K562 (cell line): ENCODE measurements around the gene MAP2K6.

Experiments used
- CBX5 ChIP-seq: IDR thresholded peaks from 2 replicates; pipeline ENCODE4 v1.6.1; 2014; ENCODE audit warnings: low read depth, borderline replicate concordance
- EGR1 ChIP-seq: fragments of 450-650 bp; conservative IDR thresholded peaks from 2 replicates; pipeline ENCODE4 v1.6.1; 2017; ENCODE audit warnings: mild to moderate bottlenecking
- POLR2A ChIP-seq: fragments of 450-650 bp; conservative IDR thresholded peaks from 2 replicates; pipeline ENCODE4 v1.6.1; 2016
- RB1 ChIP-seq: fragments of 450-650 bp; IDR thresholded peaks from 2 replicates; pipeline ENCODE4 v1.6.1; 2017; ENCODE audit warnings: low read depth, mild to moderate bottlenecking
- SAFB ChIP-seq: fragments of 200-400 bp; formaldehyde crosslinking; IDR thresholded peaks from 2 replicates; pipeline ENCODE4 v1.6.1; 2017; ENCODE audit warnings: low read depth, low read length, borderline replicate concordance
- TAF9B ChIP-seq: fragments of 450-650 bp; IDR thresholded peaks from 2 replicates; pipeline ENCODE4 v1.6.1; 2018; ENCODE audit warnings: mild to moderate bottlenecking; ENCODE audit not compliant: partially characterized antibody
- ZNF239 ChIP-seq: fragments of 250-450 bp; sonication (Bioruptor Pico); IDR thresholded peaks from 2 replicates; pipeline ENCODE4 v1.4.0; 2020; ENCODE audit warnings: mild to moderate bottlenecking
- TF ChIP-seq, protein P1 (sequence below), 2 experiments: fragments of 450-650 bp; formaldehyde crosslinking in 1 of 2; IDR thresholded peaks; 2 replicates each; pipeline versions ENCODE4 v1.4.0 to v1.6.1; 2014 to 2020; ENCODE audit warnings: mild to moderate bottlenecking in 2 of 2, borderline replicate concordance in 1 of 2, low read depth in 1 of 2
- TF ChIP-seq, protein P2 (sequence below): sonication (generic); formaldehyde crosslinking; IDR thresholded peaks from 2 replicates; pipeline ENCODE4 v1.8.1; 2022; ENCODE audit warnings: missing genetic modification reagents
- TF ChIP-seq, protein P3 (sequence below): fragments of 250-450 bp; sonication (Bioruptor Pico); IDR thresholded peaks from 2 replicates; pipeline ENCODE4 v1.5.0; 2021
- TF ChIP-seq, protein P4 (sequence below), 3 experiments: IDR thresholded peaks in 2 of 3; conservative IDR thresholded peaks in 1 of 3; 2 replicates each; pipeline ENCODE4 v1.5.1; 2011 to 2012; ENCODE audit warnings: low read length in 3 of 3, mild to moderate bottlenecking in 3 of 3, control low read depth in 2 of 3, improper control_type of control experiment in 1 of 3, inconsistent platforms in 1 of 3, low read depth in 1 of 3, mixed read lengths in 1 of 3, moderate library complexity in 1 of 3; ENCODE audit not compliant: insufficient read depth in 2 of 3

DNA sequence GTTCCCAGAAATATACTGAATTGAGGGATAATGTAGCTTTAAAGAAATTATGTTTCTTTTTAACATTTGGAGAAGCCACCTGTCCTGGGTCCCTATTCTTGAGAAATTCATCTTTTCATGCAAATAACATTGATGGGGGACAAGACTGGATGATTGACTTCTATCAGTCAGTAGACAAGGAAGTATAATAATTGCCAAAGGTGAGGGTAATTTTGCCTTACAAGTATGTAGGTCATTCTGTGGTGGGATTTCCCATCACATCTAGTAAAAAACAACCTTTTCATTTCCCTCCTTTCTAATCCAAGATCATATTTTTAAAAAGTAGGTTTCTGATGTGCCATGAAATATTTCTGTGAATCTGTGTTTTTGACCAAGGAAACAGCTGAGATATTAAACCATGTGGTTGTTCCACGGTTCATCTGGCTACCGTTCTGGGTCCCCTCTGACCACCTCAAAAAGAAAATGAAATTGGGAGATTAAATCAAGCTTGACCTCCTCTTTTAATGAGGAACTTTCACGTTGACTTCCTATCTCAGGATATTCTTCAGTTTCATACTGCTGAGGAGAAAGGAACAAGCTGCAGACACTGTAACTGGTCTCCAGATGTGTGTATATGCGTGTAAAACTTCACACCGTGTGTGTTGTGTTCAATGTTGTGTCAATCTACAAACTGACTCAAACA, 138.6 kb downstream of the MAP2K6 start:
- TF ChIP-seq, protein P1, sequence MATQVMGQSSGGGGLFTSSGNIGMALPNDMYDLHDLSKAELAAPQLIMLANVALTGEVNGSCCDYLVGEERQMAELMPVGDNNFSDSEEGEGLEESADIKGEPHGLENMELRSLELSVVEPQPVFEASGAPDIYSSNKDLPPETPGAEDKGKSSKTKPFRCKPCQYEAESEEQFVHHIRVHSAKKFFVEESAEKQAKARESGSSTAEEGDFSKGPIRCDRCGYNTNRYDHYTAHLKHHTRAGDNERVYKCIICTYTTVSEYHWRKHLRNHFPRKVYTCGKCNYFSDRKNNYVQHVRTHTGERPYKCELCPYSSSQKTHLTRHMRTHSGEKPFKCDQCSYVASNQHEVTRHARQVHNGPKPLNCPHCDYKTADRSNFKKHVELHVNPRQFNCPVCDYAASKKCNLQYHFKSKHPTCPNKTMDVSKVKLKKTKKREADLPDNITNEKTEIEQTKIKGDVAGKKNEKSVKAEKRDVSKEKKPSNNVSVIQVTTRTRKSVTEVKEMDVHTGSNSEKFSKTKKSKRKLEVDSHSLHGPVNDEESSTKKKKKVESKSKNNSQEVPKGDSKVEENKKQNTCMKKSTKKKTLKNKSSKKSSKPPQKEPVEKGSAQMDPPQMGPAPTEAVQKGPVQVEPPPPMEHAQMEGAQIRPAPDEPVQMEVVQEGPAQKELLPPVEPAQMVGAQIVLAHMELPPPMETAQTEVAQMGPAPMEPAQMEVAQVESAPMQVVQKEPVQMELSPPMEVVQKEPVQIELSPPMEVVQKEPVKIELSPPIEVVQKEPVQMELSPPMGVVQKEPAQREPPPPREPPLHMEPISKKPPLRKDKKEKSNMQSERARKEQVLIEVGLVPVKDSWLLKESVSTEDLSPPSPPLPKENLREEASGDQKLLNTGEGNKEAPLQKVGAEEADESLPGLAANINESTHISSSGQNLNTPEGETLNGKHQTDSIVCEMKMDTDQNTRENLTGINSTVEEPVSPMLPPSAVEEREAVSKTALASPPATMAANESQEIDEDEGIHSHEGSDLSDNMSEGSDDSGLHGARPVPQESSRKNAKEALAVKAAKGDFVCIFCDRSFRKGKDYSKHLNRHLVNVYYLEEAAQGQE (IDR thresholded peaks at IDR 0.05; ENCODE audit: borderline replicate concordance), result no peak
- TF ChIP-seq, protein P1 (CRISPR knock-in tag; IDR thresholded peaks at IDR 0.05; ENCODE audit: low read depth), result no peak
- TF ChIP-seq RB1 (no peak), POLR2A (no peak), SAFB (no peak), EGR1 (no peak), TAF9B (no peak), CBX5 (no peak), ZNF239 (no peak)
- TF ChIP-seq, protein P2, sequence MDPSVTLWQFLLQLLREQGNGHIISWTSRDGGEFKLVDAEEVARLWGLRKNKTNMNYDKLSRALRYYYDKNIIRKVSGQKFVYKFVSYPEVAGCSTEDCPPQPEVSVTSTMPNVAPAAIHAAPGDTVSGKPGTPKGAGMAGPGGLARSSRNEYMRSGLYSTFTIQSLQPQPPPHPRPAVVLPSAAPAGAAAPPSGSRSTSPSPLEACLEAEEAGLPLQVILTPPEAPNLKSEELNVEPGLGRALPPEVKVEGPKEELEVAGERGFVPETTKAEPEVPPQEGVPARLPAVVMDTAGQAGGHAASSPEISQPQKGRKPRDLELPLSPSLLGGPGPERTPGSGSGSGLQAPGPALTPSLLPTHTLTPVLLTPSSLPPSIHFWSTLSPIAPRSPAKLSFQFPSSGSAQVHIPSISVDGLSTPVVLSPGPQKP (CRISPR knock-in tag), result no peak
- TF ChIP-seq, protein P3, sequence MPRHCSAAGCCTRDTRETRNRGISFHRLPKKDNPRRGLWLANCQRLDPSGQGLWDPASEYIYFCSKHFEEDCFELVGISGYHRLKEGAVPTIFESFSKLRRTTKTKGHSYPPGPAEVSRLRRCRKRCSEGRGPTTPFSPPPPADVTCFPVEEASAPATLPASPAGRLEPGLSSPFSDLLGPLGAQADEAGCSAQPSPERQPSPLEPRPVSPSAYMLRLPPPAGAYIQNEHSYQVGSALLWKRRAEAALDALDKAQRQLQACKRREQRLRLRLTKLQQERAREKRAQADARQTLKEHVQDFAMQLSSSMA (CRISPR knock-in tag), result no peak
- TF ChIP-seq, protein P4, sequence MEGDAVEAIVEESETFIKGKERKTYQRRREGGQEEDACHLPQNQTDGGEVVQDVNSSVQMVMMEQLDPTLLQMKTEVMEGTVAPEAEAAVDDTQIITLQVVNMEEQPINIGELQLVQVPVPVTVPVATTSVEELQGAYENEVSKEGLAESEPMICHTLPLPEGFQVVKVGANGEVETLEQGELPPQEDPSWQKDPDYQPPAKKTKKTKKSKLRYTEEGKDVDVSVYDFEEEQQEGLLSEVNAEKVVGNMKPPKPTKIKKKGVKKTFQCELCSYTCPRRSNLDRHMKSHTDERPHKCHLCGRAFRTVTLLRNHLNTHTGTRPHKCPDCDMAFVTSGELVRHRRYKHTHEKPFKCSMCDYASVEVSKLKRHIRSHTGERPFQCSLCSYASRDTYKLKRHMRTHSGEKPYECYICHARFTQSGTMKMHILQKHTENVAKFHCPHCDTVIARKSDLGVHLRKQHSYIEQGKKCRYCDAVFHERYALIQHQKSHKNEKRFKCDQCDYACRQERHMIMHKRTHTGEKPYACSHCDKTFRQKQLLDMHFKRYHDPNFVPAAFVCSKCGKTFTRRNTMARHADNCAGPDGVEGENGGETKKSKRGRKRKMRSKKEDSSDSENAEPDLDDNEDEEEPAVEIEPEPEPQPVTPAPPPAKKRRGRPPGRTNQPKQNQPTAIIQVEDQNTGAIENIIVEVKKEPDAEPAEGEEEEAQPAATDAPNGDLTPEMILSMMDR (IDR thresholded peaks at IDR 0.05 in 2 of 3, conservative IDR thresholded peaks at IDR 0.05 in 1 of 3; ENCODE audit: insufficient read depth in 2 of 3, low read depth in 1 of 3, low read length in 3 of 3), result no peak
